Activated CD8-positive, alpha-beta memory T cell treated with anti-CD3 and anti-CD28 coated beads for 48 hours (primary cell): ENCODE data around the gene MYH6.

Experiments
- DNase-seq, 3 experiments: peaks; one replicate each; pipeline ENCODE4 v3.0.0-alpha.2; 2020; ENCODE audit warnings: low read depth in 2 of 3, low spot score in 2 of 3

MYH6 gene

GRCh38 chr14:23339506-23340268 is 68.4 kb downstream of the MYH6 start:
- DNase-seq = no peak

DNA sequence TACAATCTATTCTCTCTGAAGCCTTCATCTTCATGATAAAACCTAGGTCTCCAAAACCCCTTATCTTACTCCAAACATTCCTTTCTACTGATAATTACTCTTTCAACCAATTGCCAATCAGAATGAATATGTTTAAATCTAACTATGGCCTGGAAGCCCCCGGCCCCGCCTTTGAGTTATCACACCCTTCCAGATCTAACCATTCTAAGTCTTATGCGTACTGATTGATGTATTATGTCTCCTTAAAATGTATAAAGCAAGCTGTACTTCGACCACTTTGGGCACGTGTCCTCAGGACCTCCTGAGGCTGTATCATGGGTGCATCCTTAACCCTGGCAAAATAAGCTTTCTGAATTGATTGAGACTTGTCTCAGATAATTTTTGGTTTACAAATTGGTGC is 72.5 kb downstream of the MYH6 start:
- DNase-seq = no peak
